HG02981 (cell line): ENCODE results near the gene NOTCH2.
"Not testable (repeated sequence)": the region's sequence is repeated elsewhere in the genome, so short reads cannot be mapped to it uniquely, and the experiment has no call there.

ENCODE experiments used
- ATAC-seq: cut with Tn5 transposase; IDR thresholded peaks from one replicate; pipeline ENCODE4 v1.9.1; 2021; ENCODE audit warnings: mild to moderate bottlenecking, moderate library complexity; ENCODE audit not compliant: unreplicated experiment

The NOTCH2 gene

GRCh38 chr1:120069067-120069919, at the start of gene NOTCH2:
TSS of gene NOTCH2 (minus strand) at chr1:120069662. CDS start at chr1:120069406, 256 bp downstream.
- not testable (repeated sequence) for ATAC-seq

- peak; percentile 58 for ATAC-seq
These were observed 48.1 kb upstream of the NOTCH2 start for GRCh38 chr1:120117371-120118177.

GRCh38 chr1:120116094-120116493, 46.6 kb upstream of the NOTCH2 start:
- ATAC-seq, result not testable (repeated sequence)

- not testable (repeated sequence) for ATAC-seq
These were observed 43.7 kb upstream of the NOTCH2 start for GRCh38 chr1:120113134-120113533.

- ATAC-seq, result not testable (repeated sequence)
These were observed 42.8 kb upstream of the NOTCH2 start for GRCh38 chr1:120112212-120112611.

- ATAC-seq, result not testable (repeated sequence)
These were observed 42.3 kb upstream of the NOTCH2 start for GRCh38 chr1:120111771-120112170.

- ATAC-seq, result not testable (repeated sequence)
These were observed 41.5 kb upstream of the NOTCH2 start for GRCh38 chr1:120111008-120111407.

- ATAC-seq, result not testable (repeated sequence)
These were observed 40.2 kb upstream of the NOTCH2 start for GRCh38 chr1:120109656-120110055.

- not testable (repeated sequence) for ATAC-seq
These were observed 39.7 kb upstream of the NOTCH2 start for GRCh38 chr1:120109180-120109579.

- ATAC-seq, result not testable (repeated sequence)
These were observed 35.8 kb upstream of the NOTCH2 start for GRCh38 chr1:120105288-120105687.

GRCh38 chr1:120103768-120104167, 34.3 kb upstream of the NOTCH2 start:
- not testable (repeated sequence) for ATAC-seq

GRCh38 chr1:120101593-120101992, 32.1 kb upstream of the NOTCH2 start:
- ATAC-seq, result not testable (repeated sequence)

GRCh38 chr1:120100590-120100989, 31.1 kb upstream of the NOTCH2 start:
- not testable (repeated sequence) for ATAC-seq

GRCh38 chr1:120098986-120099759, 29.7 kb upstream of the NOTCH2 start:
- ATAC-seq, result not testable (repeated sequence)

- ATAC-seq, result not testable (repeated sequence)
These were observed 27.6 kb upstream of the NOTCH2 start for GRCh38 chr1:120096981-120097545.

GRCh38 chr1:120093548-120094181, 24.2 kb upstream of the NOTCH2 start:
- peak; percentile 57 for ATAC-seq

GRCh38 chr1:120092232-120093218, 23.1 kb upstream of the NOTCH2 start:
- ATAC-seq, result not testable (repeated sequence)

- ATAC-seq, result not testable (repeated sequence)
These were observed 21.4 kb upstream of the NOTCH2 start for GRCh38 chr1:120090830-120091229.

- ATAC-seq, result not testable (repeated sequence)
These were observed 18.5 kb upstream of the NOTCH2 start for GRCh38 chr1:120087959-120088358.
